ENCODE results near the gene PDXK. TPM values are rescaled to one million over a fixed set of nuclear protein-coding genes. Genes with fewer than 3 reads are reported as not detected.
A peak's percentile ranks its signal among the peaks of the same experiment; 100 is the strongest.

PDXK gene
- total RNA-seq, 3 donors from 2014 or later, result 113 to 179 (median 161) TPM

DNA sequence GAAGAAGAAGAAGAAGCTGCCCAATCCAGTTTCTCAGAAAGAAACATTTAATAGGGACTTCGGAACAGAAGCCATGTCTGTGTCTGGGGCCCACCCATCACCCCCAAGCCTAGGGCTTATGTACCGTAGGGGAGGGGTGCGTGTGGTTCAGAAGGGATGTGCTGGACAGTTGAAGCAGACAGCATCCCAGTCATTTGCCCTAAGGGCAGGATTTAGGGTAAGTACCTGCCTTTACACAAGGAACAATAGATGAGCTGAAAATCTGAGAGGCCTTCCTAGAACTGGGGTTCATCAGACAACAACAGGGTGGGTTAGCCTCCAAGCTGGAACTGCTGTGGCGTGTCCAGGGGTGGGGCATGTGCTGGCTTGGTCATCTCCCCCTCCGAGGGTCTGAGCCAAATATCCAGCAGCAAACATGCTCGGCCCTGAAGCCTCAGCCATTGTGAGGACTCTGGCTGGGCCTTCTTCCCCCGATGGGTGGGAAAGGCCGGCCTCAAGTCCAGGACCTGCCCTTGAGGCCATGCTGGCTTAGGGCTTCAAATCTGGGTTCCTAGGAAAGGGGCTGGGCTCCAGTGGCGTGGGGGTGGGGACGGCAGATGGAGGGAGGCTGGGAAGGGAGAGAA, 45.1 kb downstream of the PDXK start:
- Histone ChIP-seq H3K4me3 (no peak overlapping the region), H3K4me1 (ENCODE audit: low read depth) (peaks cover 8% of the 10 kb centered on the region), H3K36me3 (ENCODE audit: low read depth) (no peaks in the 10 kb centered on the region), H3K9me3 (no peaks in the 10 kb centered on the region)
- intact Hi-C loops (cut with DNase I, micrococcal nuclease), result no loop called here
- DNase-seq, result no peak
- TF ChIP-seq, protein P1, sequence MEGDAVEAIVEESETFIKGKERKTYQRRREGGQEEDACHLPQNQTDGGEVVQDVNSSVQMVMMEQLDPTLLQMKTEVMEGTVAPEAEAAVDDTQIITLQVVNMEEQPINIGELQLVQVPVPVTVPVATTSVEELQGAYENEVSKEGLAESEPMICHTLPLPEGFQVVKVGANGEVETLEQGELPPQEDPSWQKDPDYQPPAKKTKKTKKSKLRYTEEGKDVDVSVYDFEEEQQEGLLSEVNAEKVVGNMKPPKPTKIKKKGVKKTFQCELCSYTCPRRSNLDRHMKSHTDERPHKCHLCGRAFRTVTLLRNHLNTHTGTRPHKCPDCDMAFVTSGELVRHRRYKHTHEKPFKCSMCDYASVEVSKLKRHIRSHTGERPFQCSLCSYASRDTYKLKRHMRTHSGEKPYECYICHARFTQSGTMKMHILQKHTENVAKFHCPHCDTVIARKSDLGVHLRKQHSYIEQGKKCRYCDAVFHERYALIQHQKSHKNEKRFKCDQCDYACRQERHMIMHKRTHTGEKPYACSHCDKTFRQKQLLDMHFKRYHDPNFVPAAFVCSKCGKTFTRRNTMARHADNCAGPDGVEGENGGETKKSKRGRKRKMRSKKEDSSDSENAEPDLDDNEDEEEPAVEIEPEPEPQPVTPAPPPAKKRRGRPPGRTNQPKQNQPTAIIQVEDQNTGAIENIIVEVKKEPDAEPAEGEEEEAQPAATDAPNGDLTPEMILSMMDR (IDR thresholded peaks at IDR 0.05), result no peak
- no peak for ATAC-seq

DNA sequence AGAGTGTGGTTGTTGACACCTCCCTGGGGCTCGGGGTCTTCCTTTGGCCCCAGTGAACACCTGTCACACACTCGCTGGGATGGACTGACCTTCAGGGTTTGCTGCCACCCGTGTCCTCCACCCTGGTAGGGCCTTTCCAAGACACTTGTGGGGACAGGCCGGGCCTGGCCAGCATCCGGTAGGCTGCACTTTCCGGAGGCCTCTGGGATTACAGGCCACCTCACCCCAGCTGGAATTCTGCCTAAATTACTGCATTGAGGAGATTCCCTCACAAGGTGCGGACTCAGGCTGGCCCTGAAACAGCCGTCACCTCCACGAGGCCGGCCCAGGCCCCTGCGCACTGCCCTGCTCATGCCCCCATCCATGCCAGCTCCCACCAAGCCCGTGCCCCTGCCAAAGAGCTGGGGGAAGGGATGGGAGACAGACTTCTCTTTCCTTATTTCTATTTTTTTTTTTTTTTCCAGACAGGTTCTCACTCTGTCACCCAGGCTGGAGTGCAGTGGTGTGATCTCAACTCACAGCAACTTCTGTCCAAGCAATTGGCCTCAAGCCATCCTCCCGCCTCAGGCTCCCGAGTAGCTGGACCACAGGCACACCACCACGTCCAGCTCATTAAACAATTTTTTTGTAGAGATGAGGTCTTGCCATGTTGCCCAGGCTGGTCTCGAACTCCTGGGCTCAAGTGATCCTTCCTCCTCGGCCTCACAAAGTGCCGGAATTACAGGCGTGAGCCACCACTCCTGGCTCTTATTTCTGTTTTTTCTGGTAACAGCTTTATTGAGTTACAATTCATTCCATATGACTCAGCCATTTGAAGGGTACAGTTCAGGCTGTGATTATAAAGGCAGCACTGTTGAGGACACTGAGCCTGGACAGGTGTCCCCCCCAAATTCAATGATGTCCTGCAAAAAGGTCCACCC, 45.9 kb downstream of the PDXK start:
- ATAC-seq (no peak), DNase-seq (no peak)
- H3K9me3 ChIP-seq, result no peaks in the 10 kb centered on the region
- no peaks in the 10 kb centered on the region for H3K36me3 ChIP-seq (ENCODE audit: low read depth)
- no peak overlapping the region for H3K4me3 ChIP-seq
- intact Hi-C loops (cut with DNase I, micrococcal nuclease), result no loop called here
- TF ChIP-seq, protein P1 (IDR thresholded peaks at IDR 0.05), result no peak
- H3K4me1 ChIP-seq (ENCODE audit: low read depth), result peaks cover 8% of the 10 kb centered on the region

DNA sequence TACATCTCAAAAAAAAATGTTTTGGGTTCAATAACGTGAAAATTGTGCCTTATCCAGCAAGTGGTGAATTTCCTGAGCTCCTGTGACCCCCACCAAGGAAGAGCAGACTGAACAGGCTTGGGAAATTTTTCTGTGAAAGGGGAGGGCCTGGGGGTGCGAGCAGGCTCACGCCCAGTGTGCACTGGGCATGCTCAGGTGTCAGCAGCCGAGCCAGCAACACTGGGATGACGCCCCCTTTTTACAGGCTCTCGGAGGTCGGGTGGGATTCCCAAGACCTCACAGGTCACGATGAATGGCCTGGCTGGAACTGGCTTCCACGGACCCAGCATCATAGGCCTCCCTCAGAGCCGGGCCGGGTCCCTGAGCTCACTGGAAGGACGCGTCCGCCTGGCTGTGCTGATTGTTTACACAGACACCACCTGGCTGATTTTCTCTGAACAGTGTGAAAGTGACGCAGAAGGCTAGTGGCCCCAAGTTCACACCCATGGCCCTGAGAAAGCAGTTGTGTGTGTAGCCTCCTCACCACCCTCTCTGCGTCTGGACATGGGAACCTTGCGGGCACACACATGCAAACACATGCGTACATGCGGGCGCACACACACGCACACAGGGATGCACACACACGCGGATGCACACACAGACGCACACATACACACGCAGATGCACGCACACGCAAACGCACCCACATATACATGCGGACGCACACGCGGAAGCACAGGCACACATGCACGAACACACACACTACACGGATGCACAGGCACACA, 48.0 kb downstream of the PDXK start:
- TF ChIP-seq, protein P1 (IDR thresholded peaks at IDR 0.05), result no peak
- intact Hi-C loops (cut with DNase I, micrococcal nuclease), result no loop called here
- Histone ChIP-seq H3K4me3 (no peak overlapping the region), H3K36me3 (ENCODE audit: low read depth) (no peaks in the 10 kb centered on the region), H3K4me1 (ENCODE audit: low read depth) (peaks cover 8% of the 10 kb centered on the region), H3K9me3 (no peaks in the 10 kb centered on the region)
- peak; percentile 55 for ATAC-seq
- DNase-seq, result no peak

DNA sequence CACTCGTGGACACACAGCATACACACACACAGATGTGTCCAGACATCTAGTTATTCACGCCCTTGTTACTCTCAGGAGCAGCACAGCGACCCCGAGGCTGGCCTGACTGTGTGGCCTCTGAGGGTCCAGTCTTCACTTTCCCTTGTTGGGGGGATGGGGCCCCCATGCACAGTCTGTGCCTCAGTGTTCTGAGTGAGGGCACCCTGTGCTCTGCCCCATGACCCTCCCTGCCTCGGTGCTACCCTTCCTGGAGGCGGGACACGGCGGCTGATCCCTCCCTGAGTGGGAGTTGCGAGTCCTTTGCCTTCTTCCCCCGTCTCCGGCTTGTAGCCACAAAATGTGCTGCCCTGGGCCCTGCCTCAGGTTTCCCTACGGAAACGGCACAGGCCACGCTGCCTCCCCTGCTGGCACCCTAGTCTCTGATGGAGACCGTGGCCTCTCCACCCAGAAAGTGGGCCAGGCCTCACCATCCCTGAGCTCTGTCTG, 48.6 kb downstream of the PDXK start:
- H3K9me3 ChIP-seq, result no peaks in the 10 kb centered on the region
- TF ChIP-seq, protein P1 (IDR thresholded peaks at IDR 0.05), result no peak
- H3K4me3 ChIP-seq, result no peak overlapping the region
- ATAC-seq (peak; percentile 11), DNase-seq (no peak)
- intact Hi-C loops (cut with DNase I, micrococcal nuclease), result no loop called here
- H3K4me1 ChIP-seq (ENCODE audit: low read depth), result peaks cover 8% of the 10 kb centered on the region
- no peaks in the 10 kb centered on the region for H3K36me3 ChIP-seq (ENCODE audit: low read depth)

- intact Hi-C loops (cut with DNase I, micrococcal nuclease), result no loop called here
- ATAC-seq, result peak; percentile 89
- DNase-seq, result peak; percentile 78 to 83 (median 79)
- H3K9me3 ChIP-seq, result no peaks in the 10 kb centered on the region
- TF ChIP-seq, protein P1 (IDR thresholded peaks at IDR 0.05), result no peak
- H3K36me3 ChIP-seq (ENCODE audit: low read depth), result no peaks in the 10 kb centered on the region
- H3K4me1 ChIP-seq (ENCODE audit: low read depth), result peaks cover 8% of the 10 kb centered on the region
- no peak overlapping the region for H3K4me3 ChIP-seq
Observed at GRCh38 chr21:43767984-43768867, 49.3 kb downstream of the PDXK start.
